NCI-H2029 treated with DMSO at 0.1 percent for 48 hours (cell line): Measurements from ENCODE around the gene CASP10.
"Not testable (repeated sequence)": the region's sequence is repeated elsewhere in the genome, so short reads cannot be mapped to it uniquely, and the experiment has no call there.

Experiments used
- DNase-seq: peaks from one replicate; lab custom pipeline; 2025; lab: John Stamatoyannopoulos, UW

Gene CASP10, protein sequence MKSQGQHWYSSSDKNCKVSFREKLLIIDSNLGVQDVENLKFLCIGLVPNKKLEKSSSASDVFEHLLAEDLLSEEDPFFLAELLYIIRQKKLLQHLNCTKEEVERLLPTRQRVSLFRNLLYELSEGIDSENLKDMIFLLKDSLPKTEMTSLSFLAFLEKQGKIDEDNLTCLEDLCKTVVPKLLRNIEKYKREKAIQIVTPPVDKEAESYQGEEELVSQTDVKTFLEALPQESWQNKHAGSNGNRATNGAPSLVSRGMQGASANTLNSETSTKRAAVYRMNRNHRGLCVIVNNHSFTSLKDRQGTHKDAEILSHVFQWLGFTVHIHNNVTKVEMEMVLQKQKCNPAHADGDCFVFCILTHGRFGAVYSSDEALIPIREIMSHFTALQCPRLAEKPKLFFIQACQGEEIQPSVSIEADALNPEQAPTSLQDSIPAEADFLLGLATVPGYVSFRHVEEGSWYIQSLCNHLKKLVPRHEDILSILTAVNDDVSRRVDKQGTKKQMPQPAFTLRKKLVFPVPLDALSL

DNA sequence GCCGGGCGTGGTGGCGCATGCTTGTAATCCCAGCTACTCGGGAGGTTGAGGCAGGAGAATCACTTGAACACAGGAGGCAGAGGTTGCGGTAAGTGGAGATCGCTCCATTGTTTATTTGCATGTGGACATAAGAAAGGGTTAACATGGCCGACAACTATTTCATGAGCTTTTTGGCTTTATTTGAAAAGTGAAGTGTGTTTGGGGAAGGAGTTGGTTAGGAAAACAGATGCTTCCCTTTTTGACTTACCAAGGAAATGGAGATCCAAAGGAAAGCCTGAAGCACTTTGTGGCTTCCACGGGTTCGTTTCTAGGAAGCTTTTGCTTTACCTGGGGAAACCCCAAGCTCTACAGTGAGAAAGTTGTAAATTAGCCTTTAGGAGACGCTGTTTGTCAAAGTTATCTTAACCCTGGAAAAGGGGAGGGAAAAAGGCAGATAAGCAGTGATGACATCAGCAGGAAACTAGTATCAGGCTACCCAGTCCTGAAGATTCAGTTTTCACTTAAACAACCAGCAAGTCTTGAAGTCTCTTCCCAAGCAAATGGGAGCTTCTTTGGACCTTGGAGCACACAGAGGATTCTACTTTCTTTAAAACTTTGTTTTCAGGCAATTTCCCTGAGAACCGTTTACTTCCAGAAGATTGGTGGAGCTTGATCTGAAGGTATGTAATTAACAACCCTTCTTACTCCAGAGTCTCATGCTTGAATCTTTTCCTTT is at the start of gene CASP10:
CASP10 (plus strand) TSS at position 492 of the 715 bp plus-strand sequence. CDS start 2,637 bp downstream, outside the sequence.
- no peak for DNase-seq

DNA sequence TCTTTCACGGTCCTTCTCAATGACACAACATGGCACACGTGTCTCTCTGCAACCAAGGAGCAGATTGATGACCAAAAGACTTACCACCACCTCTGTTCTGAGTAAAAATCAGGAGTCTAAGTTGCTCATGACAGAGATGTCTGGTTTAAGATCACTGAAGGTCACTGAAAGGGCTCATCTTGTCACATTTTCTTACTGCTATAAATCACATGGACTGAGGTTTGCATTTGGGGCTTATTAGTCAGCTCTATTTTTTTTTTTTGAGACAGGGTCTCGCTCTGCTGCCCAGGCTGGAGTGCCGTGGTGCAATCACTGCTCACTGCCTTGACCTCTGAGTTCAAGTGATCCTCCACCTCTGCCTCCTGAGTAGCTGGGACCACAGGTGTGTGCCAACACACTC is 47.6 kb upstream of the CASP10 start:
- no peak for DNase-seq

DNA sequence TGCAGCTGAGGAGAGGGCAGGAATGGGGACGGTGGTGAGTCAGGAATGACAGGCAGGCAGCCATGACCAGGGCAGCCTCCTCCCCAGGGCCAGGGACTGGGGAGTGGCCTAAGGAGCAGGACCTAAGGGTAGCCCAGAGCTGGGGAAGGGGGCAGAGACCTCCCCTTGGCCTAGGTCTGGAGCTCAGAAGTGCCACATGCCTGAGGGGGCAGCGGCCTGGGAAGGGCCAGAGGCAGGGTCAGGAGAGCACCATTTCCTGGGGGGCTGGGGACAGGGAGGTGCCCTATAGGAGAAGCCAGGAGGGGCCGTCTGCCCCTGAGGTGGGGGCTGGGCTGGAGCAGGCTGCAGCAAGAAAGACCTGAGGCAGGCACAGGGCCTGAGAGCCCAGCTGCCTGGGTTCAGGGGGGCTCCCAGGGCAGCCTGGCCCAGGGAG is 46.0 kb upstream of the CASP10 start:
- no peak for DNase-seq

DNA sequence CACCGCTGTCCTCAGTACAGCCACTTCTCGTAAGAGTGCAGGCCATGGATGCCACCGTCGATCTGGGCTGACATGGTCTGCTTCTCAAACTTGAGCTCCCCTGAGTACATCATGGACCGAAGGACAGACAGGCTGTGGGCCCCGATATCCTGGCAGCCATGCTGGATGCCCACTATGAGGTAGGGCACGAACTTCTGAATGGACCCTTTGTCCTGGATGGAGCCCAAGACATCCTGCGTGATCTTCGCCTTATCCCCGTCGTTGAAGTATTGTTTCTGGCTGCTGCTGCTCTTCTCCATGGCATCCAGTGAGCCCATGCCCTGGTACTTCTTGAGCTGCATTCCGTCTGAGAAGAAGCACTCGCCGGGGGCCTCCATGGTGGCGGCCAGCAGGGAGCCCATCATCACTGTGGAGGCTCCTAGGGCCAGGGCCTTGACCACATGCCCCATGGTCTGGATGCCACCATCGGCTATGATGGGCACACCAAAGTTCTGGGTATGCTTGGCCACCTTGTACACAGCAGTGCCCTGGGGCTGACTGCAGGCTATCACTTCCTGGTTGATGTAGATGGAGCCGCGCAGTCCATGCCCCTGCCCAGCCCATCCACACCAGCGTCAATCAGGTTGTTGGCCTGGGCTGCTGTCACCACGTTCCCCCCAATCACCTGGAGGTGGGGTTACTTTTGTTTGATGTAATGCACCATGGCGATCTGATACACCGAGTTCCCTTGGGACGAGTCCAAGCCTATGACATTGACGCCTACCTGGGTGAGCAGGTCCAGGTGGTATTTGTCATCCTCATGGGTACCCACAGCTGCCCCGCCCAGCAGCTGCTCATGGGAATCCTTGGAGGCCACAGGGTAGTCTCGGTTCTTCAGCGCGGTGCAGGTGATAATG is 45.2 kb upstream of the CASP10 start:
- DNase-seq = no peak

DNA sequence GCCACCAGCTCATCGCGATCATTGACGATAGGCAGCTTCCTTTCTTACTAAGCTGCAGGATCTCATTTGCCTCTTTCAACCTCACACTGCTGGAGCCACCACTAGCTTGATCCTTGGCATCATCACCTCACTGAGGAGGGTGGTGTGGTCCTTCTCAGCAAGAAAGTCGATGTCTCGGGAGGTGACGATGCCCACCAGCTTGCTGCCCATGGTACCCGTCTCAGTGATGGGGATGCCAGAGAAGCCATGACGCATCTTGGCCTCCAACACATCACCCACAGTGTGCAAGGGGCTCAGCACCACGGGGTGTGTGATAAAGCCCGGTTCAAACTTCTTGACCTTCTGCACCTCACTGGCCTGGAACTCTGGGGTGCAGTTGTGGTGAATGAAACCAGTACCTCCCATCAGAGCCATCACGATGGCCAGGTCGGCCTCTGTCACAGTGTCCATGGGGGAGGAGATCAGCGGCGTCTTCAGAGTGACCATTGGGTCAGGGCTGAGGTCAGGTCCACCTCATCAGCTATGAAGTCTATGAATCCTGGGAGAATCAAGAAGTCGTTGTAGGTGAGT is 44.5 kb upstream of the CASP10 start:
- DNase-seq = no peak

DNA sequence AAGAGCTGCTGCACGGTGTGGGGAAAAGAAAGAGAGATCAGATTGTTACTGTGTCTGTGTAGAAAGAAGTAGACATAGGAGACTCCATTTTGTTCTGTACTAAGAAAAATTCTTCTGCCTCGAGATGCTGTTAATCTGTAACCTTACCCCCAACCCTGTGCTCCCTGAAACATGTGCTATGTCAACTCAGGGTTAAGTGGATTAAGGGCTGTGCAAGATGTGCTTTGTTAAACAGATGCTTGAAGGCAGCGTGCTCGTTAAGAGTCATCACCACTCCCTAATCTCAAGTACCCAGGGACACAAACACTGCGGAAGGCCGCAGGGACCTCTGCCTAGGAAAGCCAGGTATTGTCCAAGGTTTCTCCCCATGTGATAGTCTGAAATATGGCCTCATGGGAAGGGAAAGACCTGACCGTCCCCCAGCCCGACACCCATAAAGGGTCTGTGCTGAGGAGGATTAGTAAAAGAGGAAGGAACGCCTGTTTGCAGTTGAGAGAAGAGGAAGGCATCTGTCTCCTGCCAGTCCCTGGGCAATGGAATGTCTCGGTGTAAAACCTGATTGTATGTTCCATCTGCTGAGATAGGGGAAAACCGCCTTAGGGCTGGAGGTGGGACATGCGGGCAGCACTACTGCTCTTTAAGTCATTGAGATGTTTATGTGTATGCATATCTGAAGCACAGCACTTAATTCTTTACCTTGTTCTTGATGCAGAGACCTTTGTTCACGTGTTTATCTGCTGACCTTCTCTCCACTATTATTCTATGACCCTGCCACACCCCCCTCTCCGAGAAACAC is 43.8 kb upstream of the CASP10 start:
- not testable (repeated sequence) for DNase-seq

DNA sequence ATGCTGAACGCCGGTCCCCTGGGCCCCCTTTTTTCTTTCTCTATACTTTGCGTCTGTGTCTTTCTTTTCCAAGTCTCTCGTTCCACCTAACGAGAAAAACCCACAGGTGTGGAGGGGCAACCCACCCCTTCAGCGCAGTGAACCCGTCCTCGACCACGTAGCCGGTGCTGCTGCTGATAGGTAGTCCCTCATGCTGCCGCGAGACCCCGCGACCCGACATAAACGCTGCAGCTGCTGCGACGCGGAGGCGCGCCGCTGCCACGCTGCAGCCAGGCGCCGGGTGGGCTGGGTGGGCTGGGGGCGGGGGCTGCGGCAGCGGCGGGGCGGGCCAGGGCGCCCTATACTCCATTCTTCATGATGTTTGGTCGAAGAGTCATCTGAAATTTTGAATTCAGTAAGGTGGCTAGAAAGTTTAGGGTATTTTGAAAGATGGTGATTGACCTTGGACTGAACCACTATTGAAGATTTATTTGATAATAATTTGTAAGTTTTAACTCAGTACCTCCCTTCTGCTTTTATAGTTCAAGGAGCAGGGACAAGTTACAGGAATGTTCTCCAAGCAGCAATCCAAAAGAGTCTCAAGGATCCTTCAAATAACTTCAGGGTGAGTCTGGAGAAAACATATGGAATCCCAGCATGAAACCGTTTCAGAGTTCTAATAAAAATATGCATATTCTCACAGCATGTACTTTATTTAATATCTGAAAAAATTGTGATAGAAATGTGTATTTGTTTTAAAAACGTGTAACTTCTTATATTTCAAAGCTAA is 42.9 kb upstream of the CASP10 start:
- DNase-seq = no peak

DNA sequence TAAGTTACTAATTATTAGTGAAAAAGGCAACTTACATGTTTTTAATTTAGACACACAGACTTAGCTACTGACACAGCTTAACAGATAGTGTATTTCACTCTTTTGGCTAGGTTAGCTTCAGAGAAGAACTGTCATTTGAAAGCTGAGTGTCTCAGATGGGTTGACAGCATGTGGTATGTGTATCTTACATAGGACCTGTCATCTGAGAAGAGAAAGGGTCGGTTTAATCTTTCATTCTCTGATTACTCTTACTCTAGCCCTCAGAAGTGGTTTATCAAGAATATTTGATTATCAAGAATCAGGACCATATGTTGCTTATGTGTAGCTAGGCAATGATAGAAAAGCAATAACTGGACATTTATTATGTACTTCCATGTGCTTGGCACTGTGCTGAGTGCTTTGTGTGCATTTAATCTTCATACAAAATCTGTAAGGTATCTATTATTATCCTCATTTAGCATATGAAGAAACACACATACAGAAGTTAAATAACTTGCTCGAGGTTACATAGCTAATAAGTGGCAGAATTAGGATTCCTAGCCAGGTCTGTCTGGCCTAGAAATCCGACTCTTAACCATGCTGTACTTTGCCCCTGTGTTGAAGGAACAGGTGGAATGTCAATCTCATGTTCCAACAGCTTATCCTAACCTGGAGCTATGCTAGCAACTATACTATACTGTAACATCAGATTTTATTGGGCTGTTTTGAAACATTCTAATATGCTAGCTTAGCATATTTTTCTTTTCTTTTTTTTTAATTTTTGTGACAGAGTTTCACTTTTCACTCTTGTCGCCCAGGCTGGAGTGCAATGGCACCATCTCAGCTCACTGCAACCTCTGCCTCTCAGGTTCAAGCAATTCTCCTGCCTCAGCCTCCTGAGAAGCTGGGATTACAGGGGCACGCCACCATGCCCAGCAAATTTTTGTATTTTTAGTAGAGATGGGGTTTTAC is 38.6 kb upstream of the CASP10 start:
- DNase-seq = no peak

DNA sequence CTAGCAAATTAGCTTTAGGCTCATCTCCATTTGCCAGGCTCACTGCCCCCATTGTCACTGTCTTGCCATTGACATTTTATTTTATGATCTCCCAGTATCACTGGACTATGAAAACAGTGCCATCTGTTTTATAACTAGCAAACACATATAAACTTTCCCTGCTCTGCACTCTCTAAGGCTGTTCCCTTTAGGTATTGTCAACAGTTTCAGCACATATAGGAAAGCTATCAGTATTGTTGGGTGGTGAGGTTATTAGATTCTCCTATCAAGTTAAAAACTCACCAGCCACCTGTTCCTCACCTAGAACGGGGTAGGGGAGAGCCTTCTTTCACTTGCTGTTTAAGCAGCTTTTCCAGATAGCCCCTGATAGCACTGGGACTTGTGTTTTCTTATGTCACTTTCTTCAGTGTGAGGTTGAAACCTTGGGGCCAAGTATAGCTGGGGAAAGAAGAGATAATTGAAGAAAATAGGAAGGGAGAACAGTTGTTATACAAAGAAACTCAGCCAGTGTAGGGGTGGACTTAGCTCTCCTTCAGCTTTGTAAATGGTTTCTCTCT is 34.4 kb upstream of the CASP10 start:
- DNase-seq = no peak

DNA sequence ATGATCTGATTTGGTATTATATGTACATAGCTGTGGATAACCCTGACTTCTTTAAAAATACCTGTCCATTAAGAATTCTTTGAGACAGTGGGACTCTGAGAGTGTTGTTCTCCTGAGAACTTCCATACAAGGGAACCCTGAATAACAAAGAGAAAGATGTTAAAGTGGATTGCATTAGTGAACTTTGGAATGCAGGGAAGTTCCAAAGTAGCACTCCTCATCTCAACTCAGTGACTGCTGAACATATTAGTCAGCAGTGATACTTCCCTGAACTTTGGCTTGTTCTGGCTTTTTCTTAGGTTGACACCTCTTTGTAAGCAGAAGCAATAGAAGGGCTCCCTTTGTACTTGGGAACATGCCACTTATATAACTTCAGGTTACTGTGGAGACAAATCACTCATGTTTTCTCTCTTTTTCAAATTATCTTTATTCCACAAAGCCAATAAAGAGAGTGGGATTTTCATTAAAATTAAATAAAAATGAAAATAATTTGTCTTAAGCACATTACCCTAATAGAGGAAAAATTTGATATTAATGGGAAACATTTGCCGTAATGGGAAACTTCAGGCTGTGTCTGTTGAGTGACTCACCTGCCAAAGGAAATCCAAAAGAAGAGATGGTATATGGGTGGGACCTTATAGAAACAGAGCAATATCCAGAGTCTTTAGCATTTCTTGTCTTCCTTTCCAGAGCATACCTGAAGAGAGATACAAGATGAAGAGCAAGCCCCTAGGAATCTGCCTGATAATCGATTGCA is 33.7 kb upstream of the CASP10 start:
- DNase-seq = no peak

DNA sequence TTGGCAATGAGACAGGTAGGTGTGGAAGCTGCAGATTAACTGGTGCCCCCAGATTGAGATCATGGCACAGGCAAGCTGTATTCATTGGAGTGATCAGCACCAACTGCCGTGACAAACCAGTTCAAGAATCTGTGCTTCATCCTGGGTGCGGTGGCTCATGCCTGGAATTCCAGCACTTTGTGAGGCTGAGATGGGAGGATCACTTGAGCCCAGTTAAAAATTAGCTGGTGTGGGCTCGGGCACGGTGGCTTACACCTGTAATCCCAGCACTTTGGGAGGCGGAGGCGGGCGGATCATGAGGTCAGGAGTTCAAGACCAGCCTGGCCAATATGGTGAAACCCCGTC is 33.1 kb upstream of the CASP10 start:
- DNase-seq = not testable (repeated sequence)

DNA sequence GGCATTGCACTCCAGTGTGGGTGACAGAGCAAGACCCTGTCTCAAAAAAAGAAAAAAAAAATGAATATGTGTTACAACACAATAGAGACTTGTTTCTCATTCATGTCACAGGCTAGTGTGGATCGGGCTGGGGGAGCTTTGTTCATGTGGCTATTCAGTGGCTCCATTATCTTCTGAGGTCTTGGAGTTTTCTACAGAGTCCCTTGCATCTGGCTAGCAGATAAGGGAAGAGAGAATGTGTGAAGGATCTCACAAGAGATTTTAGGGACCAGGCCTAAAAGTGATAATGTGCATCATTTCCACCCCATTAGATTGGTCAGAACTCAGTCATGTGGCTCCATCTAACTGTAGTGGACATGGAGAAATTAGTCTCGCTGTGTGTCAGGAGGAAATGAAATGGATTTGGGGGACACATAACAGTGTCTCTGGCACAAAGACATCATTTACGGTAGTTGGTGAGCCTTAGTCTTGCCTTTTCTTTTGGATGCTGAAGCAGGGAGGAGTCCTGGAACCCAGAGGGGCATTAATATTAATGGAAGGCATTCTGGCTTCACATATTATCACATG is 32.4 kb upstream of the CASP10 start:
- DNase-seq = no peak

DNA sequence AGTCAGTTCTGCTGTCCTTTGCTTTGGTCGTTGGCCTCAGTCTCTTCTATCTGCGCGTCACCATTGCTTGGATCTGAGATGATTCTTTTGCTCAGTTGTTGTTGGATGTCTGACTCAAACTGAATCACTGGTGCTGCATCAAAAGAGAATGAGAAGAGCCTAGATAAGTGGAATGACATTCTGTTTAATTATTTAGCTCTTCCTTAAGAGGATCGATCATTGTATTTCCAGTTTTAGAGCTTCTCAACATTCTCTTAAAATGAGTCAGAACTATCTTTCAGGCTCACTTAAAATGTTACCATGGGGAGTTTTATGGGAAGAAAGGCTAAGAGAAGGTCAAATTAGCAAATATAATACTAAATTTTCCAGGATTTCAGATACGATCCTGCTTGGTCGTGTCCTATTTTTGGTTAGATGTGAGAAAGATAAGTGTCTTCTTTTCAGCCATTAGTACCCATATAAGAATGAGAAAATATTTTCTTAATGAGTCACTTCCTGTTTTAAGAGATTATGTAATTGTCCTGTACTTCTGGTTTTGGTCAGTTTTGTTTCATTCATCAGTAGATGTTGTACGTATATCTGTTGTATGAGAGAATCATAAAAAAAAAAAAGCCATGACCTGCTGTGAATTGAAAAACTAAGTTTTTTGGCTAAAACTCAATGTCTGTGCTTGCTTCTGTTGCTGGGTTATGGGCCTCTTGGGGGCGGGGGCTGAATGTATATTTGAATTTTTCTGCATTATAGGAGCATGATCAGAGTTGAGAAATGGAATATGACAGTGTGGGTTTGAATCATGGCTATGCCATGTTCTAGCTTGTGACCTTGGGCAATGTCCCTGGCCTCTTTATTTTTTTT is 31.6 kb upstream of the CASP10 start:
- DNase-seq = no peak

DNA sequence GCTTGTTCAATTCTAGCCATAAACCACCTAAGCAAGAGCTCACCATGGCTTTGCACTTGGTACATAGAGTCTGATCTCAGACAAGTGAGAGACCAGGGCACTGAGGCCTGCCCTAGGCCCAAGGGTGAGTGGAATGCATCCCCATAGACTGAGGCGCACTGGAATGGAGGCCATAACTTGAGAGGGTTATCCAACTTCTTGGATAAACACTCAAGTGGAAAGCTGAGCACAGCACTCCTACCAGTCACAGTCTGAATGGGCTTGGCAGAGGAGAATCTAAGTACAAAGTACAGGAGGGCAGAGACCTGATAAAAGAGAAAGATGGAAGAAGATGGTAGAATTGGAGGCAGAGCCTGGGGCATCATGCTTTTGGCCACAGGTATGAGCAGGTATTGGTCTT is 30.4 kb upstream of the CASP10 start:
- no peak for DNase-seq

DNA sequence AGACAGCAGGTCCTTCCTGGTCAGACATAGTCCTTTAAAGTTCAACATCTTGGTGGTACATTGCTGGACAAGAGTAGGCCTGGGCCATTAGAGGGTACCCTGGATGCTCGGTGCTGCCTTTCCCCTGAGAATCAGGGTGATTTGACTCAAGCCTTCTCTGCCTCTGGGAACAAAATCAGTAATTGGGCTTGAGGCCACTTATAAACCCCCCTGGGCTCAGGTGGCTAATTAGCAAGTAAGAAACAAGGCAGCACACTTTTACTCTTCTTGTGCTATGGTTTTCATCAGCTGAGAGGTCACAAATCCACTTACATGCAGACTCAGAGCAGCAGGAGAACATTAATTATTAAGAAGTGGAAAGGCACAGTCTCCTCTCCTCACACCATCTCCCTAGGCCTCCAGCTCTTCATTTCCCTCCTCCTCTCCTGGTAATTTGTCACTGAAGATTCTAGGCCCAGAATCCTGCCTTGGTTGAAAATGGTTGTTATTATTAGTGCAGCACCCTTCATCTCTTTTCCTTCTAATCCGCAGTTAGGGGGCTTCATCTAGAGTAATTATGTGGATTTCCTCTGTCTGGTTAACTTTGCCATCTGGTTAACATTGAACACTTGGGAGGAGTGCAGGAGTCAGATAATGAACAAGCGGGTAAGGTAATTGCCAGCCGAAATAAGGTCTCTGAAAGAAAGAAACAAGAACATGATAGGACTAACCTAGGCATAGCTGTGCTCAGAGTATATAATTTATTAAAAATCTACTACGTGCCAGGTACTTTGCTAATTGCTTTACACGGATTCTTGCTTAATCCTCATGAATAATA is 29.7 kb upstream of the CASP10 start:
- no peak for DNase-seq
